ENCODE data around the gene TMTC2.

Gene TMTC2

DNA sequence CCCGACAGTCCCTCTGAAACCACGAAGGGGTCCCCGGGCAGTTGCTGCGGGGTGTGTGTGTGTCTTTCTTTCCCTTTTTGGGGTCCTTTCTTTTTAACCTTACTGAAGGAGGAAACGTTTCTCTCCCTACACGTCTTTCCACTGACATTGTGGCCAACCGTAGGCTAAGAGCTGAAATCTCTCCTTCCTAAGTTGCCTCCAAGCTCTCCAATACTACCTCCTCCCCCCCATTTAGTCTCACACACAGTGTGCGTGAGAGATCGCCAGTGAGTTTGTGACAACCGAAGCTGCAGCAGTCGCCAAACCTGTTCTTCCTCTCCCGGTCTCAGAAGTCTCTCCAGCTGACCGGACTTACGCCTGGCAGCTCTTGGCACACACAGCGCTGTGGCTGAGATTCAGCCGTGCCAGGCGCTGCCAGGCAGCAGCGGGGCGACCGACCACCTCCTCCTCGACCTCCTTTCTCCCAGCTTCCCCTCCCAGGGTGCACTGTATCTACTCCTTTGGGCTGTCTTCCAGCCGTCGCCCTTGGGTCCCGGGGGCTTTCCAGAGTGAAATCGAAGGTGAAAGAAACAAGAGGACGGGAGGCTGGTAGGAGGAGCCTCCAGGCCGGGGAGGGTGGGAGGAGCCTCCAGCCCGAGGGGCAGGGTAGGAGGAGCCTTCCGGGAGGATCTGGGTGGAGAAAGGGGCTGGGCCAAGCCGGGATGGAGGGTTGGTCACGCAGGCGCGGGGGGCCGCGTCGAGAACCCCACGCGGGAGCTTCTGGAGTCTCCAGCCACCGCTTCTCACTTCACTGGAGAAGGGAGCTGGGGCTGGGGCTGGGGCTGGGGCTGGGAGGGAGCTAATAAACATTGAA lies at the start of gene TMTC2:
Gene TMTC2 (plus strand): TSS at position 739 of the 853 bp plus-strand sequence.
- DNase-seq (ENCODE audit: low read depth in 2 of 2) = peak; percentile 84 to 85

- DNase-seq (ENCODE audit: low read depth in 2 of 2) = no peak
Observed at GRCh38 chr12:82638324-82638723, 48.4 kb upstream of the TMTC2 start.

DNA sequence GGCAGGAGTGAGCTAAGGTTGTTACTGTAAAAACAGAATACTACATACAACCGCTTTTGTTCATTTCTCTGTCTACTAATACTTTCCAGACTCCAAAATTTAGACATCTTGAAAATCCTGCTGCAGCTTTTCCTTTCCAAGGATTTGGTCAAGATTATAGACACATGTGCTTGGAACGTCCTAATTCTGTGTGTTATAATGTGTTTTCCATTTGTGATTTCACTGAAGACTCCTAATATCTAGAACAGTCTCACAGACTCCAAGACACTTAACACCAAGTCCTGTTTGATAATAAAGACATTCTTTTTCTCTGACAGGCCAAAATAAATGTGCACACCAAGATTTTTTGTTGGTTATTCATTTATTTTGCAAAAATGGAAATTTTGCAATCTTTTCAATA lies 41.8 kb upstream of the TMTC2 start:
- no peak for DNase-seq (ENCODE audit: low read depth in 2 of 2)

DNA sequence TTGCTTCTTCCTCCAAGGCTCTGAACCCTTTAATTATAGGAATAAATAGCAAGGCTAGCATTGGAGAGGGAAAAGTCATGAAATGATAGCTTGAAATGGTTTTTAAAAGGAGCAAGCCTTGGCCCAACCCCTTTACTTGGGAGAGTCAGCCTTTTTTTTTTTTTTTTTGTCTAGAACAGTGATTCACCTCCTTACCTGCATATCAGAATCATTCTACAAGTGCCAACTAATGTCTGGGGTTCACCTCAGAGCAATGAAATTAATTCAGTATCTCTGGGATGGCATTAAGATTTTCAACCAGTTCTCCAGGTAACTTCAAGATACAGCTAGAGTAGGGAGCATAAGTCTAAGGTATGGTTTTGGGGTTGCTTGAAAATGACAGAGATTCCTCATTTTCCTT lies 41.3 kb upstream of the TMTC2 start:
- no peak for DNase-seq (ENCODE audit: low read depth in 2 of 2)

- no peak for DNase-seq (ENCODE audit: low read depth in 2 of 2)
Observed at GRCh38 chr12:82647853-82648252, 38.9 kb upstream of the TMTC2 start.

DNA sequence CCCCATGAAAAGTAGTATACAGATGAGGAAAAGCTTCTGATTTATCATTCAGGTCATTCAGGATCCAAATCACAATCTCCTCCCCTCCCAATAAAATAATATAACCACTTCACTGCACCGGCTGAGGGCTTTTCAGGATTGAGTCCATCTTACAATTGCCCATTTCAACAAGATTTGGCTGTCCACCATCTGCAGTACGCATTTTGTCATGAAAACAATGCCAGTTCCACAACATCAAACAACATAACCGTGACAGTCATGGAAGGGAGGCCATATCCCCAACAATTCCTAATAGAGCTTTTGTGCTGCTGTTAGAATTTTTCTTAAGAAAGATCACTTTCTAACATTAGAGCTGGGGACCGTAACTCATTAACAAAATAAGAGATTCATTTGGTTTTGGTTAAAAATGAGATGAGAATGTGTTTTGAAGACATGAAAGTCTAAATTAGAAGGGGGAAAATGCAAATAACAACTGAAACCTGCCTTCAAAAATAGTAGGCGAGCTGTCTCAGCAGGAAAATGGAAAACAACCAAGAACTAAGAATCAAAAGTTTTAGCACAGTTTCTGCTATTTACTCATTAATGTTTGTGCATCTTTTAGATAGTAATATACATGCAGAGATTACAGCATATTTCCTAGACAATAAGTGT lies 38.3 kb upstream of the TMTC2 start:
- no peak for DNase-seq (ENCODE audit: low read depth in 2 of 2)

DNA sequence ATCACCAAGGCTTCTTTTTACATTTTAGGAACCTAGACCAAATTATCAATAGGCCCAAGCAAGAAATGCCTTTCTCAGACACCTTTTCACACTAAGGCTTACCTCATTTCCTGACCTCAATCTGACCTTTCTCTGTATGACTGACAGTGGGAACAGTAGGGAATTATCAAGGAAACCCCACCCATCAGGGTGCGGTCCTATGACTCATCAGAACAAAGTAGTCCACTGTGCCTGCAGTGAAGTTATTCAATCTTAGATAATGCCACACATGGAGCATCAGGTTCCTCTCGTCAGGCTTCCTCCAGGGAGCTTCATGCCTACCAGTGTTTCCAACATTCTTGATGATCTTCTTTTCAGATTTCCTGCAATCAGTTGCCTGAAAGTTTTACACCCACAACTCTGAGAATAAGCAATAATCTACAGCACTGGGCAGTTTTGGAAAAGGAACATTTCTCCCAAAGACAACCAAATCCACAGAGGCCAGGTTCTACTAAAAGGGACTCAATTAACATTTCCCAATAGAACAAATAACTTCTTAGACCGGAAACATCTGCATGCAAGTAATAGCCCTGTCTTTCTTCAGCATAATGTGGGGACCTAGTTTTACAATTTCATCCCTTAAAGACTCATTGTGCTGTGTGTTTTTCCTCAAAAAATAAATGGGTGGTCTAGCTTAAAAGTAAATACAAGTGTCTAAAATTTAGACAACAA lies 35.9 kb upstream of the TMTC2 start:
- no peak for DNase-seq (ENCODE audit: low read depth in 2 of 2)

GRCh38 chr12:82651489-82651888 lies 35.2 kb upstream of the TMTC2 start:
- DNase-seq (ENCODE audit: low read depth in 2 of 2) = no peak

DNA sequence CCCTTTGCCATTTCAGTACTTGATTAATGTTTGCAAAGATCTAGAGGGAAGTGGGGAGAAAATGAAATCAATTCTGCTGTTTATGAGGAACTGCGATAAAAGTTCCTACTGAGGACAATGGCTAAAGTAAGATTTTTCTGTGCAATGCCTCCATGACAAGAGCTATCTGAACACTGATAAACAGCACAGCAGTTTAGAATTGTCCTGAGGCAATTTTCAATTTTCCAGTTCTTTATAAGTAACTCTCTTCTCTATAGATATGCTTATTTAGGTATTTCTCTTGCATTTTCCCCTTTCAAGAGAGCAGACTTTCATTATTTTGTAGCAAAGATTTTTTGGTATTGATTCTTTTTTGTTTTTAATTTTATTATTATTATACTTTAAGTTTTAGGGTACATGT lies 34.6 kb upstream of the TMTC2 start:
- DNase-seq (ENCODE audit: low read depth in 2 of 2) = no peak

DNA sequence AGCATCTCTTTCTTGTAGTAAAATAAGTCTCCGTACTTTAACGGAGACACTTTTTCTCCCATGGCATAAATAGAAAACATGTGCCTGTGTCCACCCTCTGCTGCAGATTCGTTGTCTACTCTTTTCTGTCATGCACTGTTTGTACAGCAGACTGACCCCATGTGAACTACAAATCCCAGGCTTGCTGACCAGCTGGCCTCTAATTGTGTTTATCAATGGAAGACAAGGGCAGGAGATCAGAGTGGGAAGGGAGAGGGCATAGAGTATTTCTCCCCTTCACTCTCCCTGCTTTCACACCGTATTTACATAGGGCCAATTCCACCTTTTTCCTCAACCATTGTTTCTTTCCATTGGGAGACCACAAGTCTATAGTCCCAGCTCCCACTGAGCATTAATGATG lies 31.0 kb upstream of the TMTC2 start:
- DNase-seq (ENCODE audit: low read depth in 2 of 2) = no peak

DNA sequence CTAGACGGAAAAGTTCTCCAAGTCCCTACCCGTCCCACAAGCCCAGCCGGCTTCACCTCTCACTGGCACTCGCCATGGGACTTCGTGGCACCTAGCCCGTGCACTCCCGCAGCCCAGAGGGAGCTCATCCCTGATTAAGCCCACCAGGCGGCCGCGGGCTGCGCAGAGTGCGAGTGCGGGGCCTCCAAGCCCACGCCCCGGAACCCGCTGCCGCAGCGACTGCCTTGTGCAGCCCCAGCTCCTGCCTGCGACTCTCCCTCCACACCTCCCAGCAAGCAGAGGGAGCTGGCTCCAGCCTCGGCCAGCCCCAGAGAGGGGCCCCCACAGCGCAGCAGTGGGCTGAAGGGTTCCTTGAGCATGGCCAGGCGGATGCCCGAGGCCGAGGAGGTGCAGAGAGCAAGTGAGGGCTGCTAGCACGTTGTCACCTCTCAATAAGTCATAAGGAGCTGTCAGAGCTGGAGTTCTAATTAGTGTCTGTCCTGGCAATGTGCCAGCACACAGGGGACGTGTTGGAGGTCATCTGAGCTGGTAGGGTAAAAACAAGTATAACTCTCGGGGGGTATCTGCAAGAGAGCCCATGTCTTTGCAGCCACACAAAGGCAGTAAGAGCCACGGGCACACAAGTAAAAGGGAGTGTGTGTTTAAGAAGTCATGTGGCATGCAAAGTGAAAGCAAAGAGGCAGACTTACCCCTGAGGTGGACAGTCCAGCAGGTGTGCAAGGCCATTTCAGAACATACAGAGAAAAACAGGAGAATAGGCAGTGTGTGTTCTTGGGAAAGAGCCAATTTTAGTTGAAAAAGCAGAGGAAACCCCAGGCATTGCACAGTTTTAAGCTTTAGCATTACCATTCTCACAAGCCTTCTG lies 27.1 kb upstream of the TMTC2 start:
- DNase-seq (ENCODE audit: low read depth in 2 of 2) = no peak

GRCh38 chr12:82660541-82661325 lies 26.0 kb upstream of the TMTC2 start:
- DNase-seq (ENCODE audit: low read depth in 2 of 2) = no peak

GRCh38 chr12:82663893-82664292 lies 22.8 kb upstream of the TMTC2 start:
- no peak for DNase-seq (ENCODE audit: low read depth in 2 of 2)

- no peak for DNase-seq (ENCODE audit: low read depth in 2 of 2)
Observed at GRCh38 chr12:82665142-82665923, 21.4 kb upstream of the TMTC2 start.

- no peak for DNase-seq (ENCODE audit: low read depth in 2 of 2)
Observed at GRCh38 chr12:82666830-82667229, 19.9 kb upstream of the TMTC2 start.

GRCh38 chr12:82671673-82672195 lies 15.0 kb upstream of the TMTC2 start:
- DNase-seq (ENCODE audit: low read depth in 2 of 2) = no peak

GRCh38 chr12:82672811-82673495 lies 13.8 kb upstream of the TMTC2 start:
- DNase-seq (ENCODE audit: low read depth in 2 of 2) = no peak

GRCh38 chr12:82673698-82674097 lies 13.0 kb upstream of the TMTC2 start:
- no peak for DNase-seq (ENCODE audit: low read depth in 2 of 2)

GRCh38 chr12:82675246-82675645 lies 11.5 kb upstream of the TMTC2 start:
- DNase-seq (ENCODE audit: low read depth in 2 of 2) = no peak
